G401.6 (cell line): ENCODE measurements around the gene AWAT2.
"Not testable (repeated sequence)": the region's sequence is repeated elsewhere in the genome, so short reads cannot be mapped to it uniquely, and the experiment has no call there.

ENCODE experiments used
- FAIRE-seq: peaks from 2 replicates; lab custom pipeline; 2012; peaks lifted over from hg19 to GRCh38; lab: Jason Lieb, UNC

Gene AWAT2

GRCh38 chrX:70041993-70042392 lies 7.7 kb downstream of the AWAT2 start:
- no peak for FAIRE-seq

DNA sequence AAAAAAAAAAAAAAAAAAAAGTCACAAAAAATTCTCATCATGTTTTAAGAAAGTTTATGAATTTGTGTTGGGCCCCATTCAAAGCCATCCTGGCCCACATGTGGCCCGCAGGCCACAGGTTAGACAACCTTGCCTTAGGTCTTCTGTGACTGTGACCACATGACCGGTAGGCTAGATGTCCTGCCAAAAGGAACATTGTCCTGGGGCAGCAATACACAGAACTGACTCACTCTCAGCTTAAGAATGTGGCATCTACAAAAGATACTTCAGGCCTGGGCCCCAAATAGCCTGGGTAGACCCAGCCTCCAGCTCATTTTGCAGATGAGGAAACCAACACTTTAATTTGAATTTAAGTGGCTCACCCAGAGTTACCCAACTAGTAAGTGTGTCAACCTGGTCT lies 10.0 kb downstream of the AWAT2 start:
- no peak for FAIRE-seq

DNA sequence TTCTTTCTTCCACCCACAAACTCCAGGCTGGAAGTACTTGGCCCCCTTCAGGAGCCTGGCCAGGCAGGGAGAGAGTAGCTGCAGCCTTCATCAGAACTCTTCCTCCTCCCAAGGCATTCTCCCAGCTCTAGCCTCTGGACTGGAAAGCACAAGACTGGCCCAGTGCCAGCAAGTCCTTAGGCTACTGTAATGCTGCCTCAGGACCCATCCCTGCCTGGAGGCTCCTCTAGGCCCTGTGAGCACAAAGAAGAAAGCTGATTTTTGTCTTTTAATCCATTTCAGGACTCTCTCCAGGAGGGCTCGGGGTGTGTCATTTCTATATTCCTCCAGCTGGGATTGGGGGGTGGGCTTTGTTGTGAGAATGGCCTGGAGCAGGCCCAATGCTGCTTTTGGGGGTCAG lies 10.8 kb downstream of the AWAT2 start:
- FAIRE-seq: no peak

DNA sequence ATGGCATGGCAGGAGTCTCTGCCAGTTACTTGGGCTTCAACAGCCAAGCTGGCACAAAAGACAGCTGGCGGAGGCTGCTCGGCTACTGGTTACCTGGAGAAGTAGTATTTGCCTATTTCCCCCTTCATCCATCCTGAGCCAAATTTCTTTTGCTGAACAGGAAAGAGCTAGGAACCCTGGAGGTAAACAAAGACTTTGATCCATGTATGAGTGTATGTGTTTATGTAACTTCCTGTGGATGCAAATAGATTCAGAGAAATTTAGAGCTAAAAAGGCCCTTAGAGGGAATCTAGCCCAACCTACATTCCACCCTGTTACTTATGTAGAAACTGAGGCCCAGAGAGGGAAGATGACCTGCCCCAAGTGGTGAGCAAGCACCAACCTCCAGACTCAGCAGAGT lies 11.2 kb downstream of the AWAT2 start:
- no peak for FAIRE-seq

DNA sequence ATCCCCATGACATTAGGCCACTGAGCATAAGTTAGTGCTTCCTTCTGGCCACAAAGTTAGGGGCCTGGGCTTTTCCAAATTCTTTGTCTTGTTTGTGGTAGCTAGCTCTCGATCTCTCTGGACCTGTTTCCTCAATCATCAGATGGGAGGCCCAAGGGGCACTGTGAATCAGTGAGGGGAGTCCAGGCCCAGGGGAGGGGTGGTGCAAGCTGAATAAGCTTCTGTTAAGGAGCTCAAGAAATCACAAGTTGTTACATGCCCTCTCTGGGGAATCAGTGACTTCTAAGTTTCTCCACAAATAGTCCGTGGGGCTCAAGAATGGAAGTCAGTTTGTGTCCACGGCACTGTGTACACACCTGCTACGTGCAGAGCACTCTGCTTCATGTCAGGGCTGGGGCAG lies 15.1 kb downstream of the AWAT2 start:
- FAIRE-seq: no peak

- no peak for FAIRE-seq
Observed at GRCh38 chrX:70033348-70034051, 16.2 kb downstream of the AWAT2 start.

DNA sequence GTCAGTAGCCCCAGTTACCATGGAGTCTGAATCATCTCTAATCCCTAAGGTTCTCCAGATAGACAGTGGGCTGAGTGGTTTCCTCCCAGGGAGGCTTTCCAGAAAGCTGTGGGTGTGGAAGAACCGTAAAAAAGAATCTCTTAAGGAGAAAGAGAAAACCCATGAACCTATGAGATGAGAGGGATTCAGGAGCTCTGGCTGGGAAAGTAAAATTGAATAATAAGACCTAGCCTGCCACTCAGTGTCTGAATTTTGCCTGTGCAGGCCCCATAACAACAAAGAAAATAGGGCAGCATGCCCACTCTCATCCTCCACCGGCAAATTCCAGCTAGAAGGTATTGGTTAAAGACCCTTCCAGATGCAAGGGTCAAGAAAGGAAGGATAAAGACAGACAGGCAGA lies 16.9 kb downstream of the AWAT2 start:
- no peak for FAIRE-seq

GRCh38 chrX:70030301-70030767 lies 19.4 kb downstream of the AWAT2 start:
- no peak for FAIRE-seq

DNA sequence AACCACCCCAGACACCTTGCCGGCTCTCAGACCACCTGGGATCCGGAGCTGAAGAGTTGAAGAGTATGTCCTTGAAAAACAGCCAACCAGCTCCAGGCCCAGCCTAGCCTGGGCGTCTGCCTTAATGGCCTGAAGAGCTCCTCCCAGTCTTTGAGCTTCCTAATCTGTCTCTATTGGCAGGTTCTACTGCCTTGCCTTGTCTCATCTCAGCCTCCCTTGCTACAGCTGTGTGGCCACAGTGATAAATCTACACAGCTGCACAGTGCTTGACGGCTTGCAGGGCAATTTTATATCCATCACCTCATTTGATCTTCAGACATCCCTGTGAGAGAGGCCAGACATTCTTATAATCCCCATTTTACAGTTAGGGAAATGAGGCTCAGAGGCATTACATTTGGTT lies 19.9 kb downstream of the AWAT2 start:
- no peak for FAIRE-seq

DNA sequence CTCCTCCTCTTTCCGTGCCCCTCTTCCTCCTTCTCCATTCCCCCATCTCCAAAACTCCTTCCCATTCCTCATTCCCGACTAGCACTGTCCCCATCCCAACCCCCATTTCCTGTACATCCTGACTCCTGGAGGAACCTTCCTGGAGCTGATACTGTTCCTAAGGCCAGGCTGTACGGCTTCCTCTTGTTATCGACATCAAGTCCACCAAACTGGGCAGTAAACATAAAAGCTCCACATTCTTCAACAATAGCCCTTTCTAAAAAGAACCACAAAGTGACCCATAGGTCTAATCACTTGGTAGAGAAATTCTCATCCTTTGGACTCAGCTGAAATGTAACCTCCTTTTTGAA lies 22.9 kb downstream of the AWAT2 start:
- FAIRE-seq: no peak

DNA sequence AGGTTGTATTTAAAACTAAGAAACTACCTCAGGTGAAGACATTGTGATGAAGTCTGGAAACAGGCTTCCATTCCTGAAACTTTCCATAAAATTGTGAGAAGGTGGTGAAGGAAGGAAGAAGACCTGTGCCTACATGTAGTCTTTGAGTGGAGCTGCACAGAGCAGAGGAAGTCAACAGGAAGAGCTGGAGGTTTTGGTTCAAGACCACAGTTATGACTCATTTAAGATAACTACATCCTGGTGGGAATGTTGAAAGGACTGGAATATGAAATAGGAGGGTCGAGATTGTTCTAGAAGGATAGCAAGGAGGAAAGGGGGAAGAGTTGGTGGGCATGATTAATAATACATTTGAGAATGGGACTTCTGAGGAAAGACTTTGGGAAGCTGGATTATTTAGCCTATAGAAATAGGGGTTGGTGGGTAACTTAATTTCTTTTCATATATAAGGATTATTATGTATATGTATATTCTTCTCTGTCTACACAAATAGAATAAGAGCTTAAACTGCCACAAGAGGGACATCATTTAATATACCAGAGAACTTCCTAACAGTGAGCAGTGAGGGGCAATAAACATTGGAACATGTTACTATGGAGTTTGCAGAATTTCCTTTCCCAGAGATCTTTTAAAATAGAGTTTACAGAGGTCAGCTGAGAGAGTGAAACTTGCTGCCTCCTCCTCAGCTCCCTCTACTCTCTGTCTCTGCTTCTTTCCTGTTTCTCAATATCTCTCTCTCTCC lies 23.5 kb downstream of the AWAT2 start:
- FAIRE-seq: no peak

GRCh38 chrX:70025464-70025863 lies 24.3 kb downstream of the AWAT2 start:
- FAIRE-seq: no peak

GRCh38 chrX:70022616-70023015 lies 27.1 kb downstream of the AWAT2 start:
- no peak for FAIRE-seq

DNA sequence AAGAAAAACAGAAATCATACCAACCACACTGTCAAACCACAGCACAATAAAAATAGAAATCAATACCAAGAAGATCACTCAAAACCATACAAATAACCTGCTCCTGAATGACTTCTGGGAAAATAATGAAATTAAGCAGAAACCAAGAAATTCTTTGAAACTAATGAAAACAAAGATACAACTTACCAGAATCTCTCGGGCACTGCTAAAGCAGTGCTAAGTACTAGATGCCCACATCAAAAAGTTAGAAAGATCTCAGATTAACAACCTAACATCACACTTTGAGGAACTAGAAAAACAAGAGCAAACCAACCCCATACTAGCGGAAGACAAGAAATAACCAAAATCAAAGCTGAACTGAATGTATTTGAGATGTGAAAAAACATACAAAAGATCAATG lies 33.2 kb downstream of the AWAT2 start:
- no peak for FAIRE-seq

- no peak for FAIRE-seq
Observed at GRCh38 chrX:70013466-70014381, 36.0 kb downstream of the AWAT2 start.

DNA sequence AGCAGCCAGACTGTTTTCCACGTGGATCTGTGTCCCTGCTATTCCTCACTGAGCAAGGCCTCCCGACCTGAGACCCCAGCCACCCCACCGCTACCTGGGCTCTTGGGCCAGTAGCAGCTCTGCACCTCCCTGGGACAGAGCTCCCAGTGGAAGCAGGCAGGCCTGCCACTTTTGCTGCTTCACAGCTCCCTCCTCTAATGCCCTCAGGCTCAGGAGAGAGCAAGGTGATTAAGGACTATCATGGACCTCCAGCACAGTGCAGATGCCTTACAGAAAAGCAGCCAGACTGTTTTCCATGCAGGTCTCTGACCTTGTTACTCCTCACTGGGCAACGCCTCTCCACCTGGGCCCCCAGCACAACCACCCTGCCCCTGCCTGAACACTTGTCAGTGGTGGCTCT lies 37.0 kb downstream of the AWAT2 start:
- no peak for FAIRE-seq

GRCh38 chrX:70009970-70010369 lies 39.8 kb downstream of the AWAT2 start:
- no peak for FAIRE-seq

- FAIRE-seq: no peak
Observed at GRCh38 chrX:70009049-70009448, 40.7 kb downstream of the AWAT2 start.

DNA sequence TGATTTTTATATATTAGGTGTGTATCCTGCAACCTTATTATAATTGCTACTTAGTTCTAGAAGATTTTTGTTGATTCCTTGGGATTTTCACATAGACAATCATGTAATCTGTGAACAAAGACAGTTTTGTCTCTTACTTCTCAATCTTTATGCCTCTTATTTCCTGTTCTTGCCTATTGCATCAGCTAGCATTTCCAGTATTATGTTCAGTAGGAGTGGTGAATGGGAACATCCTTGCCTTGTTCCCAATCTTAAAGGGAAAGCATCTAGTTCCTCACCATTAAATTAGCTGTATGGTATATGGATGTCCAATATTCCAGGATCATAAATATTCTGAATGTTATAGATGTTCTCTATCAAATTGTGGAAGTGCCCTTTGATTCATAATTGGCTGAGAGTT lies 41.8 kb downstream of the AWAT2 start:
- FAIRE-seq: no peak

GRCh38 chrX:70001708-70002341 lies 47.9 kb downstream of the AWAT2 start:
- FAIRE-seq: no peak

DNA sequence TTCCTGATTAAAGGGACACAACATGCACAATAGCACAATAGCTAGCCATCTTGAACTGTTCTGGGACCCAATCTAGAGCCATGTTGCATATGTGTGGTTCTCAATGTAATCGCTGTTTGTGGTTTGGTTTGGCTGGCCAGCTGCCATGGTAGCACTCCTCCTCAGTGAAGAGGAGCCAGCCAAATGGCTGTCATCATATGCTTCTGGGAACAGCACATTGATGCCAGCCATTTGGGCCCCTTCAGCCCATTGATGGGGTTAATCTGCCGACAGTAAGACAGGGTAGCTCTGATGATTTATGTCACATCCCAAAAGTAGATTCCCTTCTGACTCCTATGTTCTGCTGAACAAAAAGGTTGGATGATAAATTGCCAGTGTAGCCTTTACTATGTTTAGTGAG lies 48.5 kb downstream of the AWAT2 start:
- no peak for FAIRE-seq

- not testable (repeated sequence) for FAIRE-seq
Observed at GRCh38 chrX:69998299-69998698, 51.4 kb downstream of the AWAT2 start.

- FAIRE-seq: no peak
Observed at GRCh38 chrX:69996113-69996468, 53.6 kb downstream of the AWAT2 start.
